ENCODE data around the gene INSIG2. TPM values are rescaled to one million over a fixed set of nuclear protein-coding genes. Genes with fewer than 3 reads are reported as not detected.

INSIG2 gene
- total RNA-seq, 4 donors from 2014 or later, result 8.5 to 24.5 (median 19.6) TPM

DNA sequence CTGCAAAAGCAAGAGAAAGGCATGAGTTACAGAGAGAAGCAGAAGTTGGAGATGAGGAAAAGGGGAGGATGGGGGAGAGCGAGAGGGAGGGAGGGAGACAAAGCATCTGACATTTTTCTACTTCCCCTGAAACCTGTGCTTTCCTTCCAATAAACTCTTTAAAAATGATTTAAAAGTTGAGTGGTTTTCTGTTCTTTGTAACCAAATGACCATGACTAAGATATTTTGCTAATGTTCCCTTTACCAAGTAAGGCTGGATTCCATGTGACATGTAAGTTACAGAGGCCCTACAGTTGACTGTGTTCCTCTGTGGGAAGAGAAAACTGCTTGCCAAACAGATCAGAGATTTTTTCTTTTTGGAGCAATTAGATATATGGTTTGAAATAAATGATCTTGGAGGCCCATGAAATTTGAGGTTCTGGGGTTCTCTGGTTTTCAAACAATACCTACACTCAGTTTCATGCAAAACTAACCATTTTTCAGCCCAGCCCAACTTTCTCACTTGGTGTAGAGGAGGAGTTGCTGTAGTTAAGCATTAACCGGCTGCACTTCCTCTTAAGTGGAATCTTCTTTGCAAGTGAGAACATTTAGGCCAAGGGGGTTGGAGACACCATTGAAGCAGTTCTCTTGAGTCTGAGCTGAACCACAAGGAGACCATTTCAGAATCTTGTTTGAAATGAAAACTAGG lies 34.5 kb downstream of the INSIG2 start:
- TF ChIP-seq, protein P1, sequence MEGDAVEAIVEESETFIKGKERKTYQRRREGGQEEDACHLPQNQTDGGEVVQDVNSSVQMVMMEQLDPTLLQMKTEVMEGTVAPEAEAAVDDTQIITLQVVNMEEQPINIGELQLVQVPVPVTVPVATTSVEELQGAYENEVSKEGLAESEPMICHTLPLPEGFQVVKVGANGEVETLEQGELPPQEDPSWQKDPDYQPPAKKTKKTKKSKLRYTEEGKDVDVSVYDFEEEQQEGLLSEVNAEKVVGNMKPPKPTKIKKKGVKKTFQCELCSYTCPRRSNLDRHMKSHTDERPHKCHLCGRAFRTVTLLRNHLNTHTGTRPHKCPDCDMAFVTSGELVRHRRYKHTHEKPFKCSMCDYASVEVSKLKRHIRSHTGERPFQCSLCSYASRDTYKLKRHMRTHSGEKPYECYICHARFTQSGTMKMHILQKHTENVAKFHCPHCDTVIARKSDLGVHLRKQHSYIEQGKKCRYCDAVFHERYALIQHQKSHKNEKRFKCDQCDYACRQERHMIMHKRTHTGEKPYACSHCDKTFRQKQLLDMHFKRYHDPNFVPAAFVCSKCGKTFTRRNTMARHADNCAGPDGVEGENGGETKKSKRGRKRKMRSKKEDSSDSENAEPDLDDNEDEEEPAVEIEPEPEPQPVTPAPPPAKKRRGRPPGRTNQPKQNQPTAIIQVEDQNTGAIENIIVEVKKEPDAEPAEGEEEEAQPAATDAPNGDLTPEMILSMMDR (IDR thresholded peaks at IDR 0.05; ENCODE audit: low read depth), result no peak

DNA sequence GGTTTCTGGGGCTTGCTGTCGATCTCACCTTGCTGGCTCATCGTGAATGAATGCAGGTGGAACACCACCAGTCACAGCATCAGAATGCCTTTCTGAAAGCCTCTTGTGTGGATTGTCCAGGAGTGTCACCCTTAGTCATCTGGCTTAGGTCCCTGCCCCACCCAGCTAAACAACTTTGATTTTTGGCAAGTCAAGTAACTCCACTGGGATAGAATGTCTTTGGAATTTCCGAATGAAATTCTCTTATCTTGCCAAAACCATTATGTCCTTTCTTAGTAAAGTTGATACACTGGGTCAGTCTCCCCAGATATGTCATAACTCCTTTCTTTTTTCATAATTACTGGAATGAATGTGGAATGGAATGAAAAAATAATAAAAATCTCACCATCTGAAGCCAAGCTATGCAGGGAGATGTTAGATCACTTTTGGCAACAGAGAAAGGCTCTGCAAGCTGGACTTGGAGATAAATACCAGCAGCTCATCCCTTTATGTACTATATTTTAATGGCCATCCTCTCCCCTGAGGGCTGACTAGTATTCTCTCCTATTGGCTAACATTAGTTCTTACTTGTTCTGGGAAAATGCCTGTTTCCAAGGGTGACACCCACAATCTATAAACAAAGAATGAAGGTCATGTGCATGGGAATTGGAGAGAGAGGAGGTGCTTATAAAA lies 35.4 kb downstream of the INSIG2 start:
- TF ChIP-seq, protein P1 (IDR thresholded peaks at IDR 0.05; ENCODE audit: low read depth), result no peak

DNA sequence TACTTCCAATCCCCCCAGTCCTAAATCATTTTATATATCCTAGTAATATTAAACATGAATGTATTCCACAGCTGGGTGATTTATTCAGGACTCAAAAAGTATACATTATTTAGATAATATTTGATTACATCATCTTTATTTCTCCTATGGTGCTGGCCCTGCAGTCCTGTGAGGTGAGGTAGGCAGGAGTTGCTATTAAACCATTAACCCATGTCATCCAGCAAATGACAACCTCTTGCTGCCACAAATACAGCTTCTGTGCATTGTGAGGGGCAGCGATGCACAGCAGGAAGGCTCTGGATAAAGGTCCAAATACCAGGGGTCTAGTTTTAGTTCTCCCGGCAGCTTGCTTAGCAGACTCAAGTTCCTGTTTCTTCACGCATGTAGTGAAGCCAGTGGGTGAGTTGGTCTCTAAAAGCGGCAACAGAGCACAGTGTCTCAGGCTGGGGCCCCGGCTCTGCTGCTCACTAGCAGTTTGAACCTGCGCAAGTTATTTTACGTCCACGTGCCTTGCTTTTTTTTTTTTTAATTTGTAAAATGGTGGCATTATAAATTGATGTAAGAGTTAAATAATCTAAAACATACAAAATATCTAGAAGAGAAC lies 36.1 kb downstream of the INSIG2 start:
- TF ChIP-seq, protein P1 (IDR thresholded peaks at IDR 0.05; ENCODE audit: low read depth), result no peak

DNA sequence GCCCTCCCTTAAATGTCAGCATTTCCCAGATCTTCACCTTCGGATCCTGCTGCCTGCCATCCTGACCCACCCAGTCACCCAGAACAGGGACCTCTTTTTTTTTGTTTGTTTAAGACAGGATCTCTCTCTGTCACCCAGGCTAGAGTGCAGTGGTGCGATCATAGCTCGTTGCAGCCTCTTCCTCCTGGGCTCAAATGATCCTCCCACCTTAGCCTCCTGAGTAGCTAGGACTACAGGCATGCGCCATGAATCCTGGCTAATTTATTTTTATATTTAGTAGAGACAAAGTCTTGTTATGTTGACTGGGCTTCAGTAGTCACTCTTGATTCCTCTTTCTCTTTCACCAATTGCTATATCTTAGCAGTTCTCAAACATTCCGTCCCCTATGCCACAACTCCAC lies 39.0 kb downstream of the INSIG2 start:
- TF ChIP-seq, protein P1 (IDR thresholded peaks at IDR 0.05; ENCODE audit: low read depth), result no peak

DNA sequence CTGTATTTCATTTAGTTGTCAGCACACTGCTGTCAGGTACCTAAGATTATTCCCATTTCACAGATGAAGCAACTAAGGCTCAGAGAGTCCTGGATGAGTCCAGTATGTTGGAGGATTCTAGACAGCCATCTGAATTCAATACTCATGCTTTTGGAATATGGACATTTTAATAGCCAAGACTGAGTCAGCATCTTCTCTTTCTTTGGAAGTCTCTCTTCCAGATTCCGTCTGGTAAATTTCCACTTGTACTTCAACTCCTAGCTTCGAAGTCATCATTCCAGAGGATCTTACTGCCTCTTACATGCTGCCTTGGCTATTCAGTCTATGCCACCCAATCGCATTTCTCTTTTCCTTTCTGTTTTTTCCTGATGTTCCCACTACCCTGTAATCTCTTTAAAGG lies 40.6 kb downstream of the INSIG2 start:
- TF ChIP-seq, protein P1 (IDR thresholded peaks at IDR 0.05; ENCODE audit: low read depth), result no peak

DNA sequence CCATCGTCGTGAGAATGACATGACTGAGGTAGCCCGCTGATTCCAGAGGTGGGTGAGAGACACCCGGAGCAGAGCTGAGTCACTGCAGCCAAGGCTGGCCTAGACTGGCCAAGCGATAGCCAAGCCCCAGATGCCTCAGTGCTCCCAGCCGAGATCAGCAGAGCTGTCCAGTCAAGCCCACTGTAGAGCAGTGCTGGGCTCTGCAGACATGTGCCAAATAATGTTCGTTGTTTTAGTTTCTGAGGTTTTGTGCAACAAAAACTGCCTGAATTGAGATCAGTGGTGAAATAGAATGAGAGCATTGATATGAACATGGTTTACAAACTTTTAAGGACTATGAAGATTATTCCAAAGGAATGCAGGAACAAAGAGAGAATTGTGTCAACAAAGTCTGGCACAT lies 42.1 kb downstream of the INSIG2 start:
- TF ChIP-seq, protein P1 (IDR thresholded peaks at IDR 0.05; ENCODE audit: low read depth), result no peak

DNA sequence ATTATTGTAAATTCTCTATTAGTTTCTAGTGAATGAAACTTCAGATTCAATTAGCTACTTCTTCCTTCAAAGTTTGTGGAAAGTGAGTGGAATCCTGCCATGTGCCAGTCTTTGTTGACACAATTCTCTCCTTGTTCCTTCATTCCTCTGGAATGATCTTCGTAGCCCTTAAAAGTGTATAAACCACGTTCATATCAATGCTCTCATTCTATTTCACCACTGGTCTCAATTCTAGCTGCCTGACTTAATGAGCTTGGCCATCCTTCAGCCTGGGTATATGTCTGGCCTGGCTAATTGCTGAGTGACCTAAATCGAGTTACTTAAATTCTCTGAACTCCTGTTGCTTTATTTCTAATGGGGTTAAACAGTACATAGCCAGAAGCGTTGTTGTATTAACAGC lies 43.5 kb downstream of the INSIG2 start:
- TF ChIP-seq, protein P1 (IDR thresholded peaks at IDR 0.05; ENCODE audit: low read depth), result no peak

Measured in subcutaneous adipose tissue (tissue), 4 donors.